RWPE1 (cell line): ENCODE results near the gene ACTR3C.

ENCODE experiments used
- CTCF ChIA-PET: fragments of 350-600 bp; sonication (Branson Sonifier 250); formaldehyde crosslinking; extraction: SDS; loops from one replicate; lab custom pipeline; 2021; lab: Yijun Ruan, JAX
- POLR2A ChIA-PET: fragments of 400-600 bp; formaldehyde crosslinking; extraction: SDS; loops from one replicate; lab custom pipeline; 2020; ENCODE audit warnings: antibody characterized with exemption; ENCODE audit not compliant: low non-redundant PET; lab: Yijun Ruan, JAX
- DNase-seq: peaks from one replicate; pipeline ENCODE4 v3.0.0; 2012; ENCODE audit warnings: low spot score
- H3K27ac ChIP-seq: fragments of 450-650 bp; 2 replicates; pipeline ENCODE4 v1.5.1; 2017
- TF ChIP-seq, protein P1 (sequence below): fragments of 450-650 bp; conservative IDR thresholded peaks from 2 replicates; pipeline ENCODE4 v1.5.1; 2017; ENCODE audit warnings: low read depth, mild to moderate bottlenecking

ACTR3C gene

DNA sequence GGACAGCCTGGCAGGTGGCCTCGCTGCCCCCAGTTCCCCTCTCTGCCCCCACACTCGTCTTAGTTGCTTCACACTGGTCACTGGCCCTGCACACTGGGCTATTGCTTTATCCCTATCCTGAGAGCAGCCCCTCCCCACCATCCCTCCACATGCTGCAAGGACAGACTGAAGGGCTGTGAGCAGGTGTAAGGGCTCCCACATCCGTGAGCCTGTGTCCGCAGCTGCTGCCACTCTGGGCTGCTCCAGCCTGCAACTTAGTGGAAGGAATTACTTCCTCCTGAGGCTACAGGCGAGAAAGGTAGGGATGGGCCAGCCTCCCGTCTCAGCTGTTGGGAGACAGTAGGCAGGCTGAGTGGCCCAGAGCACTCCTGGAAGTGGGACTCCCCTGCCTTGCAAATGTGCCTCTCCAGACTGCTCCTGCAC lies 14.3 kb upstream of the ACTR3C start:
- TF ChIP-seq, protein P1, sequence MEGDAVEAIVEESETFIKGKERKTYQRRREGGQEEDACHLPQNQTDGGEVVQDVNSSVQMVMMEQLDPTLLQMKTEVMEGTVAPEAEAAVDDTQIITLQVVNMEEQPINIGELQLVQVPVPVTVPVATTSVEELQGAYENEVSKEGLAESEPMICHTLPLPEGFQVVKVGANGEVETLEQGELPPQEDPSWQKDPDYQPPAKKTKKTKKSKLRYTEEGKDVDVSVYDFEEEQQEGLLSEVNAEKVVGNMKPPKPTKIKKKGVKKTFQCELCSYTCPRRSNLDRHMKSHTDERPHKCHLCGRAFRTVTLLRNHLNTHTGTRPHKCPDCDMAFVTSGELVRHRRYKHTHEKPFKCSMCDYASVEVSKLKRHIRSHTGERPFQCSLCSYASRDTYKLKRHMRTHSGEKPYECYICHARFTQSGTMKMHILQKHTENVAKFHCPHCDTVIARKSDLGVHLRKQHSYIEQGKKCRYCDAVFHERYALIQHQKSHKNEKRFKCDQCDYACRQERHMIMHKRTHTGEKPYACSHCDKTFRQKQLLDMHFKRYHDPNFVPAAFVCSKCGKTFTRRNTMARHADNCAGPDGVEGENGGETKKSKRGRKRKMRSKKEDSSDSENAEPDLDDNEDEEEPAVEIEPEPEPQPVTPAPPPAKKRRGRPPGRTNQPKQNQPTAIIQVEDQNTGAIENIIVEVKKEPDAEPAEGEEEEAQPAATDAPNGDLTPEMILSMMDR: no peak
- no peak for DNase-seq
- ChIA-PET CTCF (interaction anchor here (0.6 kb wide), 1 partner anchor 31 kb away, joined by 3 read pairs; the partner anchor contains the start of gene REPIN1), POLR2A (no interaction called here)
- H3K27ac ChIP-seq: no peak overlapping the region

DNA sequence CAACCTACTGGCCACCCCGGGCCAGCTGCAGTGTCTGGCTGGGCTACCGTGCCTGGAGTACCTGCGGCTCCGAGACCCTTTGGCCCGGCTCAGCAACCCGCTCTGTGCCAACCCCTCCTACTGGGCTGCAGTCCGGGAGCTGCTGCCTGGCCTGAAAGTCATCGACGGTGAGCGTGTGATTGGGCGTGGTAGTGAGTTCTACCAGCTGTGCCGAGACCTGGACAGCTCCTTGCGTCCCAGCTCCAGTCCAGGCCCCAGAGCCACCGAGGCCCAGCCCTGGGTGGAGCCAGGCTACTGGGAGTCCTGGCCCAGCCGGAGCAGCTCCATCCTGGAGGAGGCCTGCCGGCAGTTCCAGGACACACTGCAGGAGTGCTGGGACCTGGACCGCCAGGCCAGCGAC lies 13.8 kb upstream of the ACTR3C start:
- ChIA-PET POLR2A (no interaction called here), CTCF (interaction anchor here (0.6 kb wide), 1 partner anchor 31 kb away, joined by 3 read pairs; the partner anchor contains the start of gene REPIN1)

DNA sequence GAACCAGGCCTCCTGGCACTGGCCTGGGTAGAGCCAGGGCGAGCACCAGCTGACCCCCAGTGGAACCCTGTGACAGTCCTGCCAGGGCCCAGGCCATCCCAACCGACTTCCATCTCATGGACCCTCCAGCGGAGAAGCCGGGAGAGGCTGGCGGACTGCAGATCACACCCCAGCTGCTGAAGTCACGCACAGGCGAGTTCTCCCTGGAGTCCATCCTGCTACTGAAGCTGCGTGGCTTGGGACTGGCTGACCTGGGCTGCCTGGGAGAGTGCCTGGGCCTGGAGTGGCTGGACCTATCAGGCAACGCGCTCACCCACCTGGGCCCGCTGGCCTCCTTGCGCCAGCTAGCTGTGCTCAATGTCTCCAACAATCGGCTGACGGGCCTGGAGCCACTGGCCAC lies 13.4 kb upstream of the ACTR3C start:
- TF ChIP-seq, protein P1: no peak
- ChIA-PET CTCF (no interaction called here), POLR2A (no interaction called here)
- DNase-seq: no peak
- H3K27ac ChIP-seq: no peak overlapping the region

More for the DNA sequence above, 13.8 kb upstream of the ACTR3C start:
- DNase-seq: no peak
- TF ChIP-seq, protein P1: no peak
- no peak overlapping the region for H3K27ac ChIP-seq

DNA sequence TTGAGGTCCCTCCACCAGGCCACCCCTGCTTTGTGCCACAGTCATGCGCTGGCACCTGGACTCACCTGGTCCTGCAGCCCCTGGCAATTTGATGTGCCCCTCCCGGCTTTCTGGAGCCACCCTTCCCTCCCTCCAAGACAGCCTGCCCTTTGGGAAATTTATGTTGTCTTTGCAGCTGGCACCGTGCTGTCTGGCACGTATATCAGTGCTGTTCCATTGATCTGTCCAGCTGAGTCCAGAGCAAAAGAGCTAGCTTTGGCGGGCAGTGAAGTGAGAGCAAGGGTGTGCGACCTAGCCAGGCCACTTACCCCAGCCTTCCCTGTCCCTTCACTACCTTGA lies 12.4 kb upstream of the ACTR3C start:
- TF ChIP-seq, protein P1: no peak
- POLR2A ChIA-PET: no interaction called here
- no peak for DNase-seq
- no peak overlapping the region for H3K27ac ChIP-seq
- CTCF ChIA-PET: interaction anchor here (0.6 kb wide), 1 partner anchor 1171 kb away, joined by 3 read pairs; no protein-coding TSS in a partner anchor

DNA sequence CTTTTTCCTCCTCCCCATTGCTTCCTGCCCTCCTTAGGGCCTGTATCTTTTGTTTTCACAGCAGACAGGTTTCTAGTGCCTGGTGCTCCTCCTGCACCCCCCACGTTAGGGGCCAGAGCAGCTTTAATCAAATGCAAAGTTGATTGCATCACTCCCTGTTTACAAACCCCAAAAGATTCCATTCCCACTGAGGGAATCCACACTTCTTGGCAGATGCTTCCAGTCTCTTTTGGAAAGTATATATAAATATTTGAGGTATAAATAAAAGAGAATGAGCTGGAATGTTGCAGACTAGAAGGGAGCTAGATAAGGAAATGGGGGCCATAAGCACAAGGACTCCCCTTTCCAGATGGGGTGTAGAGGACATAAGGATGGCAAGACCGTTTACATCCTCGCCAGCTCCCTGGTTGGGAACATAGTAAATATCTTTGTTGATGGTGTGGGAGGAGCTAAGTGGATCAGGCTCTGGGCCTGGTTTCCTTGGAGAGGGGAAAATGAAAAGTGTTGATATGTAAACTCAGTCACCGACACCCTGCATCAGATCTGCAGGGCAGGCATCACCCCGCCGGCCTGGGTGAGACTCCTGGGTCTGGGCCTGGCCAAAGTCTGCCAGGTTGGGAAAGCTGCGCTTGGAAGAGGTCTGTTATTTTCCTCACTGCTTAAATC lies 11.9 kb upstream of the ACTR3C start:
- ChIA-PET CTCF (no interaction called here), POLR2A (no interaction called here)
- no peak overlapping the region for H3K27ac ChIP-seq
- DNase-seq: no peak
- TF ChIP-seq, protein P1: no peak

DNA sequence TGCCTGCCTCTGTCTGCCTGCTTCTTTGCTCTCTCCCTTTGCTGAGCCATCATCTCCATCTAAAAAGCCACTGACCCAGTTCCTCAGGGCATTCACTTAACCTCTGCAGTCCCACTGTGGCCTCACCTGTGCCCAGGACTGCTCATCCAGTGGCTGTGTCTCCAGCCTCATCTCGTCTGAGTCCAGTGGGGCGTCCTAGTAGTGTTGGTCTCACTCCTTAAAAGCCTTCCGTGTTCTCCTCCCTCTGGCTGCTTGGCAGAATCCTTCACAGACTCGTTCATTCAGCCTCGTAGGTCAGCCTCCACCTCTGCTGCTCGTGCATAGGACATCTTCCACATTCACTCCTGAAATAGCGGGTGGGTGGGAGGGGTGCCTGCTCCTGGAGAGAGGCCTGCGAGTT lies 10.8 kb upstream of the ACTR3C start:
- POLR2A ChIA-PET: no interaction called here

More for the DNA sequence above, 10.8 kb upstream of the ACTR3C start:
- H3K27ac ChIP-seq: no peak overlapping the region
- TF ChIP-seq, protein P1: no peak
- no peak for DNase-seq
- CTCF ChIA-PET: no interaction called here
